ENCODE data around the gene ZNF485. TPM values are rescaled to one million over a fixed set of nuclear protein-coding genes. Genes with fewer than 3 reads are reported as not detected.

ZNF485 gene
- 1.6 to 2.8 TPM (median 2.1 TPM) in 5 replicates for total RNA-seq (2022; extraction: Qiagen RNA extraction; ENCODE audit: low read depth)

DNA sequence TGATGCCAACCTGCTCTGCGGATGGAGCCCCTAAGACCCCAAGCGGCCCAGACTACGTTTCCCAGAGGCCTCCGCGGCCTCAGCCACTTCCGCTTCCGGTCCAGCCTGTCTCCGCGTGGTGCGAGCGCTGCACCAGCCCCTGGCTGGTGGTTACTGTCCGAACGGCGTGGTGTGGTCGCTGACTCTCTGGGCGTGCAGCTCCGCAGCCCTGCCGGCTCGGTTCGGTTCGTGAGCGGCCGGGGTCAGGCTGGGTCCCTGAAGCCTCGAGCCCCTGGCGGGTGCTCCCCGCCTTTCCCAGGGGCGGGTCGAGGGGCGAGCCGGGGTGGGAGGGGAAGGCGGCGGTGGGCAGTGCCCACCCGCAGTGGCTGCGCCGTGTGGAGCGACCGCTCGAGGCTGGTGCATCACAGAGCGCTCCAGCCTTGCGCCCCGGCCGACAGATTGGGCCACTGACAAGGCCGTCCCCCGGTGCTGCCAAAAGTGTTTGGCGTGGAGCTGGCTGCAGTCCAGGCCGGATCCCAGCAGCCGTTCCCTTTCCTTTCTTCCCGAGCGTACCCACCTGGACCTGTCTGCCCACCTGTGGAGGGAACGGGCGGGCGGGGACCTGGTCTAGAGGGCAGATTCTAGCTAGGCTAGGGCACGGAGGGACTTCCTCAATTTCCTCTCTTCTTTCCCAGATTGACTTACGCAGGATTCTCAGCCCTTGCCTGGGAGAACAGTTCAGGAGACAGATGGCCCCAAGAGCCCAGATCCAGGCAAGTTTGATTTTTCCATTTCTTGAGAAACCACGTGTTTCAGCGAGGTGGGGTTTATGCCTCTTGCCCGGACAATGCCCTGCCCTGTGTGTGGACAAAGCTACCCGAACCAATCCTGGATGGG is at the start of gene ZNF485:
Gene ZNF485 (plus strand): TSS at position 116 of the 876 bp plus-strand sequence. CDS start 613 bp downstream, at position 729.

GRCh38 chr10:43574001-43574892 is 32.0 kb upstream of the ZNF485 start, which contains the start of gene ZNF239:
ZNF239 (minus strand) TSS chr10:43574616; CDS start chr10:43558079, 16,537 bp downstream.

GRCh38 chr10:43648398-43649184 is 42.4 kb downstream of the ZNF485 start, which contains the start of gene ZNF32:
ZNF32 (minus strand) TSS chr10:43648881; CDS start chr10:43646133, 2,748 bp downstream.

Other genes with a start within 250 kb of the ZNF485 start
- not detected in 5 replicates for gene FXYD4, start 234.8 kb upstream of the ZNF485 start, total RNA-seq (2022; extraction: Qiagen RNA extraction; ENCODE audit: low read depth)
- gene HNRNPF, start 197.3 kb upstream of the ZNF485 start, total RNA-seq (2022; extraction: Qiagen RNA extraction; ENCODE audit: low read depth): 311 to 349 TPM (median 341 TPM) in 5 replicates
- 5.8 to 8.2 TPM (median 6.9 TPM) in 5 replicates for gene ZNF487, start 169.3 kb upstream of the ZNF485 start, total RNA-seq (2022; extraction: Qiagen RNA extraction; ENCODE audit: low read depth)
- gene ZNF239, start 31.8 kb upstream of the ZNF485 start, total RNA-seq (2022; extraction: Qiagen RNA extraction; ENCODE audit: low read depth): 2.4 to 2.9 TPM (median 2.4 TPM) in 5 replicates
- 13.7 to 19.1 TPM (median 17.4 TPM) in 5 replicates for gene ZNF32, start 42.4 kb downstream of the ZNF485 start, total RNA-seq (2022; extraction: Qiagen RNA extraction; ENCODE audit: low read depth)

Measured in A549 treated with CpdA at 1 μM for 4 hours (cell line).